HepG2 (cell line): ENCODE measurements around the gene CDK11B. TPM values are rescaled to one million over a fixed set of nuclear protein-coding genes. Genes with fewer than 3 reads are reported as not detected.

Experiments
- ATAC-seq: fragments of 200-7000 bp; cut with Tn5 transposase; 3 replicates; pipeline ENCODE4 v1.9.1; 2020; ENCODE audit warnings: mild to moderate bottlenecking, moderate library complexity
- BruUV-seq: library from RNA; stranded (reverse); fragments of 400-500 nt; replicated peaks from 2 replicates; lab custom pipeline; 2021; lab: Mats Ljungman, UMichigan
- CTCF ChIA-PET: fragments of 300-600 bp; formaldehyde crosslinking; extraction: SDS; loops from one replicate; lab custom pipeline; 2021; ENCODE audit warnings: low total read pairs, inconsistent platforms, low intra/inter-chr PET ratio; lab: Yijun Ruan, JAX
- POLR2A ChIA-PET: fragments of 350-600 bp; sonication (Branson Sonifier 250); formaldehyde crosslinking; loops from one replicate; lab custom pipeline; 2020; ENCODE audit warnings: antibody characterized with exemption, inconsistent platforms; lab: Yijun Ruan, JAX
- DNase-seq: peaks from one replicate; pipeline ENCODE4 v3.0.0-alpha.2; 2015; ENCODE audit warnings: low spot score
- FAIRE-seq: peaks from 3 replicates; lab custom pipeline; 2011; peaks lifted over from hg19 to GRCh38; lab: Jason Lieb, UNC
- H2AFZ ChIP-seq: one replicate; pipeline ENCODE4 v1.6.1; 2011; ENCODE audit warnings: low read length, inconsistent platforms
- H3K27ac ChIP-seq: fragments of 300-600 bp; 3 replicates; pipeline ENCODE4 v1.8.0; 2011; ENCODE audit warnings: mixed run types, mild to moderate bottlenecking, mixed read lengths, low read length, inconsistent platforms; ENCODE audit not compliant: insufficient read depth; ENCODE audit errors: extremely low read length
- H3K27me3 ChIP-seq, 2 experiments: fragments of 200-600 bp in 1 of 2; 2 replicates in 1 of 2; 3 replicates in 1 of 2; pipeline versions ENCODE4 v1.6.0 to v1.8.0; 2011; ENCODE audit warnings: low read length in 2 of 2, mild to moderate bottlenecking in 2 of 2, moderate library complexity in 2 of 2, inconsistent platforms in 1 of 2; ENCODE audit not compliant: insufficient read depth in 2 of 2, control insufficient read depth in 1 of 2
- H3K36me3 ChIP-seq, 2 experiments: fragments of 200-600 bp in 1 of 2; replicated peaks in 1 of 2; 2 replicates in 1 of 2; 3 replicates in 1 of 2; pipeline versions ENCODE4 v1.5.1 to v1.8.0; 2011; ENCODE audit warnings: low read length in 2 of 2, inconsistent platforms in 1 of 2; ENCODE audit not compliant: insufficient read depth in 2 of 2, control insufficient read depth in 1 of 2
- H3K4me1 ChIP-seq: 2 replicates; pipeline ENCODE4 v1.5.1; 2012; ENCODE audit warnings: low read length, inconsistent platforms; ENCODE audit not compliant: insufficient read depth
- H3K4me2 ChIP-seq: 2 replicates; pipeline ENCODE4 v1.6.0; 2011; ENCODE audit warnings: low read depth, low read length, inconsistent platforms
- H3K4me3 ChIP-seq, 3 experiments: fragments of 200-600 bp in 1 of 3; sonication (generic), shearing (Covaris generic) in 1 of 3; replicated peaks in 1 of 3; 2 replicates each; pipeline ENCODE4 v1.5.1; 2011 to 2016; ENCODE audit warnings: low read length in 3 of 3, inconsistent platforms in 2 of 3, low read depth in 2 of 3, mild to moderate bottlenecking in 2 of 3, control low read depth in 1 of 3, mixed read lengths in 1 of 3; ENCODE audit not compliant: insufficient read depth in 1 of 3
- H3K79me2 ChIP-seq: one replicate; pipeline ENCODE4 v1.6.1; 2011; ENCODE audit warnings: low read length, inconsistent platforms; ENCODE audit not compliant: insufficient read depth
- H3K9ac ChIP-seq: 2 replicates; pipeline ENCODE4 v1.6.0; 2011; ENCODE audit warnings: mild to moderate bottlenecking, low read depth, low read length, inconsistent platforms; ENCODE audit not compliant: insufficient read depth
- H3K9me3 ChIP-seq: 2 replicates; pipeline ENCODE4 v1.5.1; 2012; ENCODE audit warnings: mild to moderate bottlenecking, low read length
- H4K20me1 ChIP-seq: 2 replicates; pipeline ENCODE4 v1.6.0; 2011; ENCODE audit warnings: inconsistent platforms, mild to moderate bottlenecking, low read length, moderate library complexity; ENCODE audit not compliant: insufficient read depth
- HOXA3 ChIP-seq: sonication (generic); formaldehyde crosslinking; IDR thresholded peaks from 2 replicates; pipeline ENCODE4 v1.5.0; 2020; ENCODE audit warnings: missing genetic modification reagents
- IRX3 ChIP-seq: sonication (generic); formaldehyde crosslinking; IDR thresholded peaks from 2 replicates; pipeline ENCODE4 v1.8.1; 2023; ENCODE audit warnings: mild to moderate bottlenecking, low read depth, missing genetic modification reagents, borderline replicate concordance
- KDM5B ChIP-seq: sonication (generic); formaldehyde crosslinking; IDR thresholded peaks from 2 replicates; pipeline ENCODE4 v1.4.0; 2020; ENCODE audit warnings: missing genetic modification reagents, mild to moderate bottlenecking, borderline replicate concordance
- KLF13 ChIP-seq: sonication (generic); formaldehyde crosslinking; IDR thresholded peaks from 2 replicates; pipeline ENCODE4 v1.4.0; 2020; ENCODE audit warnings: mild to moderate bottlenecking, missing genetic modification reagents
- MTA1 ChIP-seq: sonication (generic); formaldehyde crosslinking; IDR thresholded peaks from 2 replicates; pipeline ENCODE4 v1.4.0; 2020; ENCODE audit warnings: missing genetic modification reagents, mild to moderate bottlenecking, borderline replicate concordance
- MXD1 ChIP-seq: sonication (generic); formaldehyde crosslinking; IDR thresholded peaks from 2 replicates; pipeline ENCODE4 v1.4.0; 2020; ENCODE audit warnings: mild to moderate bottlenecking, missing genetic modification reagents
- MYC ChIP-seq: sonication (generic); formaldehyde crosslinking; IDR thresholded peaks from 2 replicates; pipeline ENCODE4 v1.9.0; 2021; ENCODE audit warnings: missing genetic modification reagents, borderline replicate concordance
- NFKB2 ChIP-seq: sonication (generic); formaldehyde crosslinking; IDR thresholded peaks from 2 replicates; pipeline ENCODE4 v1.4.0; 2020; ENCODE audit warnings: missing genetic modification reagents, borderline replicate concordance
- PHF8 ChIP-seq: sonication (generic); formaldehyde crosslinking; IDR thresholded peaks from 2 replicates; pipeline ENCODE4 v1.5.0; 2020; ENCODE audit warnings: missing genetic modification reagents
- RAD21 ChIP-seq: fragments of 450-650 bp; formaldehyde crosslinking; IDR thresholded peaks from 2 replicates; pipeline ENCODE4 v1.5.0; 2020; ENCODE audit warnings: mild to moderate bottlenecking
- SALL1 ChIP-seq: sonication (generic); formaldehyde crosslinking; IDR thresholded peaks from 2 replicates; pipeline ENCODE4 v1.8.0; 2022; ENCODE audit warnings: mild to moderate bottlenecking, missing genetic modification reagents
- TBL1XR1 ChIP-seq: fragments of 150-350 bp; IDR thresholded peaks from 2 replicates; pipeline ENCODE4 v1.6.1; 2014; ENCODE audit warnings: borderline replicate concordance, low read length; ENCODE audit not compliant: partially characterized antibody
- YY1 ChIP-seq: IDR thresholded peaks from 2 replicates; pipeline ENCODE4 v1.6.1; 2011; ENCODE audit warnings: low read length, low read depth, moderate library complexity, mild to moderate bottlenecking; ENCODE audit not compliant: insufficient read depth, insufficient replicate concordance
- ZFX ChIP-seq: sonication (generic); formaldehyde crosslinking; IDR thresholded peaks from 2 replicates; pipeline ENCODE4 v1.4.0; 2020; ENCODE audit warnings: mild to moderate bottlenecking, low read depth, missing genetic modification reagents, moderate library complexity
- ZFY ChIP-seq: sonication (generic); formaldehyde crosslinking; IDR thresholded peaks from 2 replicates; pipeline ENCODE4 v1.4.0; 2020; ENCODE audit warnings: missing genetic modification reagents
- ZNF468 ChIP-seq: sonication (generic); formaldehyde crosslinking; IDR thresholded peaks from 2 replicates; pipeline ENCODE4 v1.8.0; 2022; ENCODE audit warnings: mild to moderate bottlenecking, moderate library complexity, missing genetic modification reagents
- ZNF563 ChIP-seq: sonication (generic); formaldehyde crosslinking; IDR thresholded peaks from 2 replicates; pipeline ENCODE4 v1.8.0; 2022; ENCODE audit warnings: mild to moderate bottlenecking, moderate library complexity, missing genetic modification reagents
- ZNF709 ChIP-seq: sonication (generic); formaldehyde crosslinking; IDR thresholded peaks from 2 replicates; pipeline ENCODE4 v1.5.0; 2020; ENCODE audit warnings: mild to moderate bottlenecking, missing genetic modification reagents
- ZNF800 ChIP-seq: sonication (generic); formaldehyde crosslinking; IDR thresholded peaks from 2 replicates; pipeline ENCODE4 v1.4.0; 2020; ENCODE audit warnings: missing genetic modification reagents
- ZSCAN5A ChIP-seq: sonication (generic); formaldehyde crosslinking; IDR thresholded peaks from 2 replicates; pipeline ENCODE4 v1.8.0; 2022; ENCODE audit warnings: mild to moderate bottlenecking, missing genetic modification reagents, borderline replicate concordance
- WGBS: methylation state at CpG from one replicate; pipeline ENCODE4 v1.1.6; 2017; ENCODE audit warnings: low lambda C conversion rate; 5-methylcytosine and 5-hydroxymethylcytosine counted together
- in situ Hi-C: cut with HindIII; loops from 2 replicates; pipeline ENCODE4 v1.10.0; 2017; ENCODE audit warnings: low pct_unique_long_range_greater_than_20kb; ENCODE audit not compliant: extremely low pct_ligation_motif_present
- intact Hi-C: fragments of 100-400 bp; cut with micrococcal nuclease; formaldehyde crosslinking; loops from one replicate; pipeline ENCODE4 v1.10.0; 2022; ENCODE audit not compliant: unreplicated experiment
- polyA plus RNA-seq, 8 experiments: library from polyadenylated mRNA; depleted of rRNA in 3 of 8; stranded (reverse) in 7 of 8; unstranded in 1 of 8; fragments of >200 nt; fragmentation: Illumina TruSeq in 4 of 8; extraction: Trizol in 4 of 8; gene quantifications; 2 replicates each; pipeline versions ENCODE4 v1.2.1 to v1.2.3, GENCODE V29; 2011 to 2016; ENCODE audit warnings: low read depth in 4 of 8, missing spikeins in 1 of 8, mixed read lengths in 1 of 8; ENCODE audit not compliant: insufficient read depth in 1 of 8
- total RNA-seq, 5 experiments: library from RNA; depleted of rRNA; stranded (reverse); fragments of >200 nt; fragmentation: Illumina TruSeq; extraction: Trizol; gene quantifications; 2 replicates each; pipeline ENCODE4 v1.2.3, GENCODE V29; 2016; ENCODE audit warnings: low read depth in 1 of 5

Gene CDK11B
- total and polyA plus RNA-seq, 2 of the 13 experiments (the other 11 are each of a cell fraction or from before 2014, with no cell fraction given): 3.6 to 15.1 TPM

GRCh38 chr1:1599030-1599934 lies 59.5 kb downstream of the CDK11B start:
- FAIRE-seq (no peak), DNase-seq (no peak), ATAC-seq (no peak)
- POLR2A ChIA-PET: no interaction called here
- WGBS: 84% methylated on average over 38 of the region's 111 CpGs
- peak overlapping the region; percentile 12 to 54 (median 23); a peak in 3 of 6 replicates for H3K4me3 ChIP-seq
- H3K4me1 ChIP-seq: peaks cover 48% of the 10 kb centered on the region
- H2AFZ ChIP-seq: no peak overlapping the region
- H4K20me1 ChIP-seq: no peaks in the 10 kb centered on the region
- no TSS peak for BruUV-seq
- peak overlapping the region; percentile 60 for H3K4me2 ChIP-seq
- no peaks in the 10 kb centered on the region for H3K36me3 ChIP-seq
- in situ Hi-C loops: no loop called here
- H3K27me3 ChIP-seq: peaks cover 9 to 35% of the 10 kb centered on the region in 2 experiments
- H3K79me2 ChIP-seq: no peaks in the 10 kb centered on the region
- no peak overlapping the region for H3K27ac ChIP-seq
- CTCF ChIA-PET: no interaction called here
- intact Hi-C loops: no loop called here
- H3K9ac ChIP-seq: no peak overlapping the region
- no peaks in the 10 kb centered on the region for H3K9me3 ChIP-seq
- TF ChIP-seq SALL1 (CRISPR knock-in tag) (0 out of 2 replicates have a peak, but pooled peaks have one; percentile 9), MXD1 (CRISPR knock-in tag) (peak; percentile 37; the same call in 1 of the 2 replicates), NFKB2 (CRISPR knock-in tag) (no peak), MYC (CRISPR knock-in tag) (peak; percentile 52; the same call in 1 of the 2 replicates), KDM5B (CRISPR knock-in tag) (0 out of 2 replicates have a peak, but pooled peaks have one; percentile 34), MTA1 (peak; percentile 44; the same call in 1 of the 2 replicates), HOXA3 (CRISPR knock-in tag) (peak; percentile 83), ZNF800 (peak; percentile 48; the same call in 1 of the 2 replicates), ZFX (CRISPR knock-in tag) (peak; percentile 27; the same call in 1 of the 2 replicates), ZNF709 (CRISPR knock-in tag) (0 out of 2 replicates have a peak, but pooled peaks have one; percentile 36), ZFY (CRISPR knock-in tag) (peak; percentile 43), PHF8 (no peak), ZNF563 (peak; percentile 89; the same call in 1 of the 2 replicates), ZNF468 (CRISPR knock-in tag) (no peak; the same call in 1 of the 2 replicates), KLF13 (CRISPR knock-in tag) (no peak), TBL1XR1 (no peak), RAD21 (CRISPR knock-in tag) (peak; percentile 36), IRX3 (CRISPR knock-in tag) (peak; percentile 59; the same call in 1 of the 2 replicates), YY1 (peak; percentile 22), ZSCAN5A (CRISPR knock-in tag) (no peak)
